HG03045 (cell line): Measurements from ENCODE around the gene OR9G4.

Experiments used
- ATAC-seq: cut with Tn5 transposase; IDR thresholded peaks from one replicate; pipeline ENCODE4 v1.9.1; 2021; ENCODE audit warnings: mild to moderate bottlenecking, moderate library complexity; ENCODE audit not compliant: unreplicated experiment

OR9G4 gene

DNA sequence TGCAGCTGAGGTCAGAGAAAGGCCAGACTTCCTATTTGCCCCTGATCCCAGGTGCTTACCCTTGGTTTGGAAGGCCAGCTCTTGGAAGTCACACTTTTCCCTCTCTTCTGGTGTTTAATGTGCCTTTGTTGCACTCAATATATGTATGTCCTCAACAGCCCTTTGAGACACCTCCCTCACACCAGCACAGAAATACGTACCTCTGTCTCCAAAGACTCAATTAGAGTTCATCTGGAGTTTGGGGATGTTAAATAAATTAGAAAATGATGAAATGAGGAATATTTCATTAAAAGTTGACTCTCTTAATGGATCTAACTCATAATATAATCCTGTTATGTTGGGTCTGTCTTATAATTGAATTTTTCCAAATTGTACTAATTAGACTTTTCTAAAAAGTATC, at the start of gene OR9G4:
TSS of gene OR9G4 (minus strand) at position 101 of the 400 bp plus-strand sequence. CDS start 4,931 bp downstream, outside the sequence.
- ATAC-seq: no peak

DNA sequence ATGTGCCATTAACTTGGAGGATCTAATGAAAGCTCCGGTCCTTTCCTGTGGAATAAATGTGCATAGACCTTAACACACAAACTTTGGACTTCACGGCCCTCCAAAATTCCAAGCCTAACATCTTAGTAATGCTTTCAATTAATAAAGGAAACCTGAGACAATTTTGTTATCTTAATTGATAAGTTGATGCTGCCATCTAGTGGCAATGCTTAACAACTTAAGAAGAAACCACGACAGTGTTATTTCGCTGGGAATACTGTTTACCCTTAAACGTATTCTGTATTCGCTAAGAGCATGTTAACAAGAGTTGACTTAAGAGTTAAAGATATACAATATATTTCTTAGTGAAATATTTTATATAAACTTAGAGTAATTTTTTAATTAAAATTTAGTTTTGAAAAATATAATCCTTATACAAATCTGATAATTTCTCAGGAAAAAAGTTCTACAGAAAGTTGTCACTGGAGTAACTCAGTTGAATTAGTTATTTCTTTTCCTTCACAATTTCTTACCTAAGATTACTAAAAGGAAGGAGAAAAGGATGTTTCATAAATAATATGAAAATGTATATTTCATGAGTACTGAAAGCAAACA, 35.0 kb upstream of the OR9G4 start:
- no peak for ATAC-seq

DNA sequence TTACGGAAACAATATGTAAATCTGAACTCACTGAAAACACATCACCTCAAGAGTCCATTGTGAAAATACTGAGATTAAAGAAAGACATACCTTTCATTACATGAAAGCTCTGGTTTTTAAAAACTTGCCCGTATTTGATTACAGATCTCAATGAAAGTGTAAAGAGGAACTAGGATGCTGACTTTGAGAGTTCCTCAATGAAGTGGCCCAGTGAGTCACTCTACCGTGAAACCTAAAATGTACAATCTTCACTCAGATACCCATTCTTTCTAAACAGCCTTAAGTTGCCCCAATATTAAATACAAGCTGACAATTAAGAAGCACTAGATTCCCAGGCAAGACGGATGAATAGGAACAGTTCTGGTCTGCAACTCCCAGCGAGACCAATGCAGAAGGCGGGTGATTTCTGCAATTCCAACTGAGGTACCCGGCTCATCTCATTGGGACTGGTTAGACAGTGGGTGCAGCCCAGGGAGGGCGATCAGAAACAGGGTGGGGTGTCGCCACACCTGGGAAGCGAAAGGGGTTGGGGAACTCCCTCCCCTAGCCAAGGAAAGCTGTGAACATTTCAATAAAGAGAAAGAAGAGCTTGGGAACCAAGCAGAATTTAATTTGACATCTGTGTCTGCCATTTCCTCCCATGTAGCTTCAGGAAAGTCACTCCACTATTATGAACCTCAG, 33.8 kb upstream of the OR9G4 start:
- no peak for ATAC-seq

DNA sequence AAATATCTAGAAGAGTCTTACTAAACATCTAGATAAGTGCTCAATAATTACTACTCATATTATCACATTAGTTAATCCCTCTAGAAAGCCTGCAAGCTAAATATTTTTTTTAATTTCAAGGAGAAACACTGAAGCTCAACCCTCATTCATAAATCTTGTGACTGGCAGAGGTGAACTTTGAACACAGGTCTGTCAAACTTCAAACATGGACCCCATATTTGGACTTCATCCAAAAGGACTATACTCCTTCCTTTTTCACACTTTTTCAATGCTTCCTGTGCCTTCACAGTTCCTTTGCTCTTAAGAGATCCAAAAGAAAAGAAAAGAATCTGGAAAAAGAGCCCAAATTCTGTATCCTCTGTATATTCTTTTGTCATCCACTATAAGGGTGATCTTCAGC, 28.3 kb upstream of the OR9G4 start:
- ATAC-seq: no peak

DNA sequence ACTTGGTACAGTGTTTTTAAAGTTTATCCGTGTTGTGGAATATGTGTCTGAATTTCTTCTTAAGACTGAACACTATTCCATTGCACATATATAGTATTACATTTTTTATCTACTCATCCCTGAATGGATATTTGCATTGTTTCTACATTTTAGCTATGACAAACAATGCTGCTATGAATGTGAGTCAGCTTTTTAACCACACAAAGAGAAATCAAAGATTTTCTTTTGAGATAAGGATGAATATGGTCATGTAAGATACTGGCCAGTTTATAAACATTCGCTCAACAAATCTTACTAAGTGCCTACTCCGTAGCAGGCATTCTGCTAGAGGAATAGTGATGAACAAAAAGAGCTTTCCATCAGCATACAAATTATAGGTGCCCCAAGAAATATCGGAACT, 16.5 kb upstream of the OR9G4 start:
- ATAC-seq: no peak

DNA sequence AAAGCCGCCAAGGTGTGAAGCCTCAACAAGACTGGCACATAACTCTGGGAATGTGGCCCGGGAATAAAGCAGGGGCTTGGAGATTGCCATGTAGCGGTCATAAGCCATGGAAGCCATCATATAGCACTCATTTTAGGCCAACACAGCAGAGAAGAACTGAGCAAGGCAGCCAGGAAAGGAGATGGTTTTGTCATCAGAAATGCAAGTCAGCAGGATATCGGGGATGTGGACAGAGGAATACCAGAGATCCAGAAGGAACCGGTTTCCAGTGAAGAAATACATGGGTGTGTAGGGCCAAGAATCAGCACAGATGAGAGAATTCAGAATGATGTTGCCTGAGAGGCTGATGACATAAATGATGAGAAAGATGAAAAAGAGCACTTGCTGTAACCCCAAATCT, 3.0 kb upstream of the OR9G4 start:
- no peak for ATAC-seq

DNA sequence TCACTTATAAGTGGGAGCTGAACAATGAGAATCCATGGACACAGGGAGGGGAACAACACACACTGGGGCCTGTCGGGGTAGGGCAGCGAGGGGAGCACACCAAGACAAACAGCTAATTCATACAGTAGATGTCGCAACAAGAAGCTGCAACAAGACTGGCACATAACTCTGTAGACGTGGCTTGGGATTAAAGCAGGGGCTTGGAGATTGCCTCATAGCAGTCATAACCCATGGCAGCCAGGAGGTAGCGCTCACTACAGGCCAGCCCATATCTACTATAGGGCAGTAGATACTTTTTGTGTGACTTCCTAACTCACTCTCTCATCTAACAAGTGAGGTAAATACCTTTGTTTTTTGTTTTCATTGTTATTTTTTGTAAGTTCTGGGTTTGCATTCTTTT, 1.7 kb upstream of the OR9G4 start:
- no peak for ATAC-seq

DNA sequence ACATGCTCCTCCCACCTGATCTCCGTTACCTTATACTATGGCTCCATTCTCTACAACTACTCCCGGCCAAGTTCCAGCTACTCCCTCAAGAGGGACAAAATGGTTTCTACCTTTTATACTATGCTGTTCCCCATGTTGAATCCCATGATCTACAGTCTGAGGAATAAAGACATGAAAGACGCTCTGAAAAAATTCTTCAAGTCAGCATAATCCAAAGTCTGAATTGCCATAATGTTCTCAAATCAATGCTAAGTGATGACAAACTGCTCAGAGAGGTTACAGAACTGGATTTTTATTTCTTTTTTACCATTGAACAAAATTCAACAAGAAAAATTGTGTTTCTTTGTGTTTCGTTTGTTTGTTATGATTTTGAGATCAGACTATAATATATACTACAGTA, 7.6 kb downstream of the OR9G4 start:
- ATAC-seq: no peak

DNA sequence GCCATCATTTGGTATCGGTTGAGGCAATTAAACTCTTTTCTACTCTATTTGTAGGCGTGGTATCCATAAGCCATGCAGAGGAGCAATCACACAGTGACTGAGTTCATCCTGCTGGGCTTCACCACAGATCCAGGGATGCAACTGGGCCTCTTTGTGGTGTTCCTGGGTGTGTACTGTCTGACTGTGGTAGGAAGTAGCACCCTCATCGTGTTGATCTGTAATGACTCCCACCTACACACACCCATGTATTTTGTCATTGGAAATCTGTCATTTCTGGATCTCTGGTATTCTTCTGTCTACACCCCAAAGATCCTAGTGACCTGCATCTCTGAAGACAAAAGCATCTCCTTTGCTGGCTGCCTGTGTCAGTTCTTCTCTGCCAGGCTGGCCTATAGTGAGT, 8.4 kb downstream of the OR9G4 start:
- no peak for ATAC-seq

DNA sequence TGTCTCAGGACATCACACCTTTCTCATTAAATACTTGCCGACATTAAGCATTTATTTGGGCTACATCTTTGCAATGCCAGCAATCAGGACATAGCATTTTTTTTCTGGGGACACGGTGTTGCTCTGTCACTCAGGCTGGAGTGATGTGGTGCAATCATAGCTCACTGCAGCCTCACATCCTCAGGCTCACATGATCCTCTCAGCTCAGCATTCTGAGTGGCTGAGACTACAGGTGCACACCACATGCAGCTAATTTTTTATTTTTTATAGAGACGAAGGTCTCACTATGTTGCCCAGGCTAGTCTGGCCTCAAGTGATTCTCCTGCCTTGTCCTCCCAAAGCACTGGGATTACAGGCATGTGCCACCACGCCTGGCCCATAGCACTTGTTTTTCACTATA, 28.0 kb downstream of the OR9G4 start:
- ATAC-seq: no peak

DNA sequence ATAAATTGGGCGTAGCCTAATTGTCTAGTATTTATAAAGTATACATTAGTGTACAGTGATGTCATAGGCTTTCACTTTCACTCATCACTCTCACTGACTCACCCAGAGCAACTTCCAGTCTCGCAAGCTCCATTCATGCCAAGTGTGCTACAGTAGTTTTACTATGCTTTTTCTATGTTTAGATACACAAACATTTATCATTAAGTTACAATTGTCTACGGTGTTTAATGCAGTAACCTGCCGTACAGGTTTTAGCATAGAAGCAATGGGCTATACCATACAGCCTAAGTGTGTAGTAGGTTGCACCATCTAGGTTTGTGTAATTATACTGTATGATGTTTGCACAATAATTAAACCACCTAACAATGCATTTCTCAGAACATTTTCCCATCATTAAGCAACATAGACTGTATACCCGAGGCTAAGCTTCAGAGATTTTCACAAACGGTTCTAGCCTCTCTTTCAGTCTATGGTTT, 32.1 kb downstream of the OR9G4 start:
- no peak for ATAC-seq

DNA sequence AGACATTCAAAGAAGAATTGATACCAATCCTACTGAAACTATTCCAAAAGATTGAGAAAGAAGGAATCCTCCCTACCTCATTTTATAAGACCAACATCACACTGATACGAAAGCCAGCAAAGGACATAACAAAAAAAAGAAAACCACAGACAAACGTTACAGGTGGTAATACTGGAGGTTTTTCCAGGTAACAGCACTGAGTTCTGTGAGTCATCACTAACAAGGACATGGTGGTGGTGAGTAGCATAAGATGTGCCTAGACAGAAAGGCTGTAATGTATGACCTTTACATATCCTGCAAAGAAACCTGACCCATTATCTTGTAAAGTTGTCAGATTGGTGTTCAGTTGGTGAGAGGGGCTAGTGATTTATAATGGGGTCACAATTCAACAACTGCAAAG, 34.3 kb downstream of the OR9G4 start:
- ATAC-seq: no peak

DNA sequence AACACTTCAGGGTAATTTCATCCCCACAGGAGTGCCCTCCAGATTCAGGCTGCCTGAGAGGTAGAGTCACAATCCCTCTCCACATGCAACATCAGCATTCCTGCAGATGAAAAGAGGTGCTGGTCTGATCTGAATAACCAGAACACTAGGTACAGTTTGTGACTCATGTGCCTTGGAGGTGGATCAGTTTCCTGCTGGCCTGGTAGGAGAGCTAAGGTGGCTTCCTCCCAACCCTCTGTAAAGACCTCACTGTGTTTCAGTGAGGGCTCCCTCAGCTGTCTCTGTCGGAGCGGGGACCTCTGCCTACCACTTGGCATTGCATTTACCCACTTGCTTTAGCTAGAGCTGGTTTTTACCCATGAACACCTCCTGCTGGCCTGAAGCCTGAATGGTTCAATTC, 42.0 kb downstream of the OR9G4 start:
- ATAC-seq: no peak

DNA sequence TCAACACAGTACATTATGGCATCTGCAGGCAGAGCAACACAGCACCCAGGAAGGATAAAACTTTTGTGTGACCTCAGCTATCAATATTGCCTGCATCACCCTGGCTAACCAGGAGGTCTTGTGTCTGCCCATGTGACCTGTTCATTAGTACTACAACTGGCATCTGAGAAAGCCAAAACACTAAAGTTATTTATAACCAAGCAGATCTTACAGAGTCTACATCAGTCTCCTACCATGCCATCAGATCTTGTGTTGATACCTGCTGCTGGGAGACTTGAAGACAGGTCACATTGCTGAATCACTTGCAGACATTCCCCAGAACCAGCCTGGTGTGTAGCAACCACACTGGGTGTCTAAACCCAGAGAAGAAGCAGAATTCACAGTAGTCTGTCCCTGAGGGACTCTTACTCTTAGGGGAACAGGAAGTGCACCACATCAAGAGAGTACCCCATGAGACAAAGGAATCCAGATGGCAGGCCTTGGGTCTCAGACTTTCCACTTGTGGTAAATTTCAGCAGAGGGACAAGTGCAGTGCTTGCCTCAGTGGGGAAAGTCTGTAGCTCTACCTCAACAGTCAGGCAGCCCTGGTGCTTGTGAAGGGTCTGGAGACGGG, 42.6 kb downstream of the OR9G4 start:
- ATAC-seq: no peak

DNA sequence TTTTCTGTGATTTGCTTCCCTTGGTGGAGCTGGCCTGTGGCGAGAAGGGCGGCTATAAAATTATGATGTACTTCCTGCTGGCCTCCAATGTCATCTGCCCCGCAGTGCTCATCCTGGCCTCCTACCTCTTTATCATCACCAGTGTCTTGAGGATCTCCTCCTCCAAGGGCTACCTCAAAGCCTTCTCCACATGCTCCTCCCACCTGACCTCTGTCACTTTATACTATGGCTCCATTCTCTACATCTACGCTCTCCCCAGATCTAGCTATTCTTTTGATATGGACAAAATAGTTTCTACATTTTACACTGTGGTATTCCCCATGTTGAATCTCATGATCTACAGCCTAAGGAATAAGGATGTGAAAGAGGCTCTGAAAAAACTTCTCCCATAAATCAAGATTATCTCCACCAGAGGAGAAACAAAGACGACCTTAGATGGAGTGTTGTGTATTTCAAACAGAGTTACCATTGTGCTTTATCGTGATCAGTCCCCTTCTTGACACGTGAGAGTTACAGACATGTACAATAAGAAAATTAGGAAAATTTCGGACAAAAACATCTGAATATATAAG, 47.5 kb downstream of the OR9G4 start:
- ATAC-seq: no peak

DNA sequence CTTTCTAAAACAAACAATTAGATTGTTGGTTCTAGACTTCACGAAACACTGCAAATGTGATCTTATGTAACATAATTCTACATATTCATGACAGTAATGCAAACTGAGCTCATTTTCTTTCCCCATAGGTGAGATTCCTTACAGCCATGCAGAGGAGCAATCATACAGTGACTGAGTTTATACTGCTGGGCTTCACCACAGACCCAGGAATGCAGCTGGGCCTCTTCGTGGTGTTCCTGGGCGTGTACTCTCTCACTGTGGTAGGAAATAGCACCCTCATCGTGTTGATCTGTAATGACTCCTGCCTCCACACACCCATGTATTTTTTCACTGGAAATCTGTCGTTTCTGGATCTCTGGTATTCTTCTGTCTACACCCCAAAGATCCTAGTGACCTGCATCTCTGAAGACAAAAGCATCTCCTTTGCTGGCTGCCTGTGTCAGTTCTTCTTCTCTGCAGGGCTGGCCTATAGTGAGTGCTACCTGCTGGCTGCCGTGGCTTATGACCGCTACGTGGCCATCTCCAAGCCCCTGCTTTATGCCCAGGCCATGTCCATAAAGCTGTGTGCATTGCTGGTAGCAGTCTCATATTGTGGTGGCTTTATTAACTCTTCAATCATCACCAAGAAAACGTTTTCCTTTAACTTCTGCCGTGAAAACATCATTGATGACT, 48.1 kb downstream of the OR9G4 start:
- no peak for ATAC-seq

DNA sequence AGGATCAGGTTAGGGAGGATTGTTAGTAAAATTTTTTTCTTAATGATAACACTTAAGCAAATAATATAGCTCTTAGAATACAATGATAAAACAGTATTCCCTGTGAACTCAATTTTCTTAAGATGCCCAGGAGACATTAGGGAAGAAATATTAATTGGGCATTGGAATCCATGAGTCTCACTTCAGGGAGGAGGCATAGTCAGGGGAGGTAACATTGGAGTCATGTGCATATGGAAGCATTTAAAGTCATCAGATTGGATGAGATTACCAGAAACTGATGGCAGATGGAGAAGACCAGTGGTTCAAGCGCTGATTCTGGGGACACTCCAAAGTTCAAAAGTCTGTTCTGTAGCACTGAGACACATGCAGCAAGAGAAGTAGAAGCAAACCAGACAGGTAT, 49.7 kb downstream of the OR9G4 start, which contains the start of gene OR9G1:
TSS of gene OR9G1 (plus strand) at position 301 of the 400 bp plus-strand sequence. CDS start 1,293 bp downstream, outside the sequence.
- no peak for ATAC-seq

DNA sequence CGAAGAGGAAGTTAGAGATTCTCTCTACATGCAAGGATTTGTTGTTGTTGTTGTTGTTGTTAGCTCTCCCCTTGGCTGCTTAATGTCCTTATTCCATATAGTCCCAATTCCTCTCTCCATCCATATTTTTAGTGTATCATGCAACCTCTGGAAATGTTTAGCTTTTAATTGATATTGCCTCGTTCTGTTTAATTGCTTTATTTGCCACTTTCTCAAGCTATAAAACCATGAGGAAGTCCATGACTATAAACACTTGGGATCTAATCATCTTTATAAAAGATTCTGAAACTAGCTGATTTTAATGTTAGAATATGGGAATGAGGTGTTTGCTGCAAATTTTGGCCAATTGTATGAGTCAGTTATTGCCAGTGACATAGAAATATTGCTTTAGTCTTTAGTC, 55.1 kb downstream of the OR9G4 start:
- no peak for ATAC-seq
